PC-9 (cell line): ENCODE measurements around the gene TNC.

Experiments used
- CTCF ChIP-seq: fragments of 200-600 bp; sonication (generic); conservative IDR thresholded peaks from 2 replicates; pipeline ENCODE4 v1.6.1; 2017; ENCODE audit warnings: mixed run types, antibody characterized with exemption, mild to moderate bottlenecking, moderate library complexity
- EZH2 ChIP-seq: fragments of 200-600 bp; sonication (generic); IDR thresholded peaks from 2 replicates; pipeline ENCODE4 v1.8.0; 2017; ENCODE audit warnings: antibody characterized with exemption, low read depth

- TF ChIP-seq CTCF, result no peak
- TF ChIP-seq EZH2, result no peak
Observed at GRCh38 chr9:115115117-115115880, 2.7 kb downstream of the TNC start.
